H1 (cell line): ENCODE measurements around the gene SRMS. TPM values are rescaled to one million over a fixed set of nuclear protein-coding genes. Genes with fewer than 3 reads are reported as not detected.

Experiments used
- CTCF ChIA-PET: fragments of 300-600 bp; sonication (Branson Sonifier 250); formaldehyde crosslinking; loops from one replicate; lab custom pipeline; 2021; ENCODE audit not compliant: partially characterized antibody; lab: Charles Lee
- POLR2A ChIA-PET: fragments of 300-600 bp; sonication (Branson Sonifier 250); formaldehyde crosslinking; loops from one replicate; lab custom pipeline; 2021; ENCODE audit warnings: inconsistent platforms; ENCODE audit not compliant: partially characterized antibody; lab: Charles Lee
- DNase-seq, 2 experiments: peaks; one replicate each; pipeline versions ENCODE4 v3.0.0 to v3.0.0-alpha.2; 2010 to 2022; ENCODE audit warnings: low spot score in 2 of 2, low read depth in 1 of 2, mixed read lengths in 1 of 2
- FAIRE-seq: peaks from 2 replicates; lab custom pipeline; 2011; peaks lifted over from hg19 to GRCh38; lab: Jason Lieb, UNC
- H2AFZ ChIP-seq: 2 replicates; pipeline ENCODE4 v1.8.1; 2012; ENCODE audit warnings: low read length, inconsistent platforms
- H2AK5ac ChIP-seq: 2 replicates; pipeline ENCODE4 v1.6.1; 2013; ENCODE audit warnings: low read depth, low read length
- H2BK120ac ChIP-seq: replicated peaks from 2 replicates; pipeline ENCODE3; 2013; ENCODE audit warnings: low read depth, low read length, inconsistent platforms
- H2BK12ac ChIP-seq: 2 replicates; pipeline ENCODE4 v1.6.1; 2013; ENCODE audit warnings: low read depth, low read length
- H2BK15ac ChIP-seq: 2 replicates; pipeline ENCODE4 v1.6.1; 2013; ENCODE audit warnings: low read length
- H2BK20ac ChIP-seq: 2 replicates; pipeline ENCODE4 v1.6.1; 2013; ENCODE audit warnings: low read length
- H2BK5ac ChIP-seq: 2 replicates; pipeline ENCODE4 v1.6.1; 2013; ENCODE audit warnings: low read depth, low read length
- H3K14ac ChIP-seq: 2 replicates; pipeline ENCODE4 v1.6.1; 2013; ENCODE audit warnings: inconsistent platforms; ENCODE audit not compliant: insufficient read length
- H3K18ac ChIP-seq: 2 replicates; pipeline ENCODE4 v1.6.1; 2013; ENCODE audit warnings: low read length; ENCODE audit errors: extremely low read depth
- H3K23ac ChIP-seq: 2 replicates; pipeline ENCODE4 v1.6.1; 2013; ENCODE audit warnings: inconsistent platforms; ENCODE audit not compliant: insufficient read length
- H3K23me2 ChIP-seq: 2 replicates; pipeline ENCODE4 v1.6.1; 2013; ENCODE audit warnings: low read depth, low read length
- H3K27ac ChIP-seq: 2 replicates; pipeline ENCODE4 v1.6.1; 2011; ENCODE audit warnings: low read depth, low read length, inconsistent platforms
- H3K27me3 ChIP-seq, 4 experiments: replicated peaks in 1 of 4; 1 replicate in 1 of 4; 2 replicates in 3 of 4; pipeline versions ENCODE4 v1.6.1 to v1.8.1; 2011 to 2013; ENCODE audit warnings: low read length in 3 of 4, mild to moderate bottlenecking in 3 of 4, inconsistent platforms in 2 of 4, mixed read lengths in 2 of 4, moderate library complexity in 1 of 4; ENCODE audit not compliant: control insufficient read depth in 3 of 4, insufficient read depth in 3 of 4; ENCODE audit errors: extremely low read depth in 1 of 4
- H3K36me3 ChIP-seq, 4 experiments: 2 replicates each; pipeline versions ENCODE4 v1.6.1 to v1.8.1; 2011 to 2013; ENCODE audit warnings: mild to moderate bottlenecking in 4 of 4, low read length in 3 of 4, moderate library complexity in 2 of 4, control low read depth in 1 of 4, inconsistent platforms in 1 of 4; ENCODE audit not compliant: insufficient read depth in 4 of 4, control insufficient read depth in 2 of 4
- H3K4ac ChIP-seq: replicated peaks from 2 replicates; pipeline ENCODE3; 2013; ENCODE audit warnings: low read length, low read depth, mixed read lengths, inconsistent platforms; ENCODE audit not compliant: insufficient read length
- H3K4me1 ChIP-seq, 4 experiments: replicated peaks in 1 of 4; 1 replicate in 1 of 4; 2 replicates in 3 of 4; pipeline versions ENCODE4 v1.6.1 to v1.8.1; 2011 to 2013; ENCODE audit warnings: low read length in 3 of 4, inconsistent platforms in 2 of 4, mixed read lengths in 1 of 4; ENCODE audit not compliant: insufficient read depth in 4 of 4, control insufficient read depth in 3 of 4
- H3K4me2 ChIP-seq, 2 experiments: 2 replicates each; pipeline versions ENCODE4 v1.6.1 to v1.8.1; 2011 to 2013; ENCODE audit warnings: low read depth in 2 of 2, low read length in 2 of 2, control low read depth in 1 of 2, inconsistent platforms in 1 of 2, mild to moderate bottlenecking in 1 of 2; ENCODE audit not compliant: insufficient read depth in 1 of 2
- H3K4me3 ChIP-seq, 4 experiments: fragments of 200-600, 300-600 bp in 1 of 4; sonication (generic), shearing (Covaris generic), sonication (Bioruptor Twin) in 1 of 4; 2 replicates each; pipeline versions ENCODE4 v1.5.1 to v1.8.1; 2011 to 2016; ENCODE audit warnings: low read length in 4 of 4, low read depth in 3 of 4, control low read depth in 2 of 4, inconsistent platforms in 2 of 4, mild to moderate bottlenecking in 2 of 4, mixed read lengths in 1 of 4, moderate library complexity in 1 of 4; ENCODE audit not compliant: insufficient read depth in 2 of 4; ENCODE audit errors: extremely low read depth in 1 of 4
- H3K56ac ChIP-seq: replicated peaks from 2 replicates; pipeline ENCODE3; 2013; ENCODE audit warnings: low read depth, mild to moderate bottlenecking, mixed read lengths, low read length, inconsistent platforms; ENCODE audit not compliant: insufficient read length
- H3K79me1 ChIP-seq: 2 replicates; pipeline ENCODE4 v1.6.1; 2013; ENCODE audit warnings: low read depth, low read length, control low read depth
- H3K79me2 ChIP-seq, 2 experiments: 2 replicates each; pipeline versions ENCODE4 v1.6.1 to v1.8.1; 2012 to 2013; ENCODE audit warnings: low read length in 2 of 2, mild to moderate bottlenecking in 2 of 2, inconsistent platforms in 1 of 2; ENCODE audit not compliant: insufficient read depth in 2 of 2, control insufficient read depth in 1 of 2
- H3K9ac ChIP-seq, 4 experiments: replicated peaks in 1 of 4; 1 replicate in 1 of 4; 2 replicates in 3 of 4; pipeline versions ENCODE4 v1.6.1 to v1.8.1; 2011 to 2013; ENCODE audit warnings: low read depth in 3 of 4, low read length in 3 of 4, control low read depth in 2 of 4, mild to moderate bottlenecking in 2 of 4, moderate library complexity in 2 of 4, inconsistent platforms in 1 of 4; ENCODE audit errors: extremely low read depth in 1 of 4
- H3K9me3 ChIP-seq, 2 experiments: 2 replicates each; pipeline versions ENCODE4 v1.6.1 to v1.8.1; 2012 to 2013; ENCODE audit warnings: mild to moderate bottlenecking in 2 of 2, moderate library complexity in 2 of 2, control low read depth in 1 of 2, inconsistent platforms in 1 of 2, low read depth in 1 of 2, low read length in 1 of 2, mixed read lengths in 1 of 2; ENCODE audit not compliant: insufficient read depth in 2 of 2
- H4K20me1 ChIP-seq, 2 experiments: replicated peaks in 1 of 2; 2 replicates each; pipeline versions ENCODE3 to v1.8.1; 2011 to 2013; ENCODE audit warnings: inconsistent platforms in 2 of 2, low read length in 2 of 2, mild to moderate bottlenecking in 1 of 2; ENCODE audit not compliant: insufficient read depth in 2 of 2, control insufficient read depth in 1 of 2
- H4K5ac ChIP-seq: 2 replicates; pipeline ENCODE4 v1.6.1; 2013; ENCODE audit warnings: low read length, low read depth, mixed read lengths, inconsistent platforms; ENCODE audit not compliant: insufficient read length
- H4K8ac ChIP-seq: 2 replicates; pipeline ENCODE4 v1.8.0; 2013; ENCODE audit warnings: mild to moderate bottlenecking, moderate library complexity, low read length, inconsistent platforms; ENCODE audit not compliant: insufficient read depth; ENCODE audit errors: extremely low read depth
- H4K91ac ChIP-seq: replicated peaks from 2 replicates; pipeline ENCODE3; 2013; ENCODE audit warnings: low read length, mixed read lengths, inconsistent platforms; ENCODE audit not compliant: insufficient read length
- EZH2 ChIP-seq: fragments of 200-600 bp; sonication (generic); IDR thresholded peaks from 2 replicates; pipeline ENCODE4 v1.7.1; 2012; ENCODE audit warnings: low read depth, mild to moderate bottlenecking, moderate library complexity, low read length, inconsistent platforms; ENCODE audit not compliant: severe bottlenecking
- HDAC2 ChIP-seq, 2 experiments: fragments of 300-600 bp in 1 of 2; sonication (generic) in 1 of 2; IDR thresholded peaks; 2 replicates each; pipeline ENCODE4 v1.6.1; 2011 to 2012; ENCODE audit warnings: low read depth in 2 of 2, low read length in 2 of 2, mild to moderate bottlenecking in 2 of 2, moderate library complexity in 2 of 2, borderline replicate concordance in 1 of 2, inconsistent platforms in 1 of 2
- NANOG ChIP-seq: IDR thresholded peaks from 2 replicates; pipeline ENCODE4 v1.6.1; 2011; ENCODE audit warnings: low read length, low read depth, mild to moderate bottlenecking, inconsistent platforms; ENCODE audit not compliant: insufficient read depth, poor library complexity, severe bottlenecking
- NRF1 ChIP-seq: IDR thresholded peaks from 2 replicates; pipeline ENCODE4 v1.6.1; 2011; ENCODE audit warnings: mild to moderate bottlenecking, low read depth, low read length, improper control_type of control experiment
- PHF8 ChIP-seq: fragments of 200-600 bp; sonication (generic); conservative IDR thresholded peaks from 2 replicates; pipeline ENCODE4 v1.7.1; 2012; ENCODE audit warnings: low read depth, mild to moderate bottlenecking, inconsistent platforms, low read length, moderate library complexity
- POLR2AphosphoS5 ChIP-seq: IDR thresholded peaks from 2 replicates; pipeline ENCODE4 v1.6.1; 2011; ENCODE audit warnings: low read depth, low read length
- SIX5 ChIP-seq: IDR thresholded peaks from 2 replicates; pipeline ENCODE4 v1.6.1; 2011; ENCODE audit warnings: mild to moderate bottlenecking, low read depth, low read length
- TCF12 ChIP-seq: IDR thresholded peaks from 2 replicates; pipeline ENCODE4 v1.6.1; 2011; ENCODE audit warnings: low read depth, mild to moderate bottlenecking, low read length
- YY1 ChIP-seq: IDR thresholded peaks from 2 replicates; pipeline ENCODE4 v1.6.1; 2011; ENCODE audit warnings: low read depth, mild to moderate bottlenecking, low read length
- WGBS, 2 experiments: shearing (Covaris generic) in 1 of 2; methylation state at CpG; one replicate each; pipeline versions ENCODE4 v1.1.6 to v1.1.7; 2013 to 2015; ENCODE audit warnings: low lambda C conversion rate in 2 of 2, mixed read lengths in 2 of 2, inconsistent platforms in 1 of 2, low coverage in 1 of 2, missing lambda C conversion rate in 1 of 2; ENCODE audit not compliant: insufficient replicate concordance in 2 of 2, insufficient coverage in 1 of 2, insufficient read length in 1 of 2; ENCODE audit errors: extremely low coverage in 1 of 2, missing lambda C conversion rate in 1 of 2; 5-methylcytosine and 5-hydroxymethylcytosine counted together
- polyA plus RNA-seq, 7 experiments: library from polyadenylated mRNA; depleted of rRNA in 3 of 7; stranded (reverse) in 5 of 7; unstranded in 2 of 7; fragments of >200 nt in 5 of 7; fragments of 200-250 nt in 2 of 7; gene quantifications; 1 replicate in 5 of 7; 2 replicates in 1 of 7; 4 replicates in 1 of 7; pipeline versions ENCODE4 v1.2.1 to v1.2.3, GENCODE V29; 2011 to 2013; ENCODE audit warnings: missing spikeins in 2 of 7, mixed read lengths in 2 of 7
- total RNA-seq: library from RNA; stranded (reverse); fragmentation: NEBNext Ultra II Directional; extraction: Animal tissue kit (Norgen Biotek cat#: 25700); gene quantifications from 2 replicates; pipeline ENCODE4 v1.2.1, GENCODE V29; 2021

The SRMS gene
- total and polyA plus RNA-seq, 2 of the 8 experiments (the other 6 are each of a cell fraction or from before 2014, with no cell fraction given): 0.39 to 0.76 TPM

- Histone ChIP-seq H4K20me1 (peaks cover 0 to 4% of the 10 kb centered on the region in 2 experiments), H3K27me3 (peaks cover 11 to 42% (median 35%) of the 10 kb centered on the region in 4 experiments), H2BK15ac (peak overlapping the region; percentile 61; the same call in 1 of the 2 replicates), H3K9me3 (no peaks in the 10 kb centered on the region; a peak in 1 of 4 replicates), H2BK5ac (no peak overlapping the region), H2AFZ (no peak overlapping the region), H3K14ac (no peak overlapping the region), H4K91ac (no peak overlapping the region), H3K56ac (no peak overlapping the region), H2BK20ac (no peak overlapping the region), H3K79me1 (no peaks in the 10 kb centered on the region), H4K5ac (no peak overlapping the region), H3K79me2 (no peaks in the 10 kb centered on the region), H3K23ac (no peak overlapping the region), H3K4me2 (peak overlapping the region in 1 of 2 experiments; percentile 60; a peak in 1 of 4 replicates), H3K18ac (no peak overlapping the region), H3K36me3 (no peaks in the 10 kb centered on the region), H3K4ac (no peak overlapping the region), H2BK120ac (no peak overlapping the region), H3K23me2 (peaks cover 3% of the 10 kb centered on the region; the same call in 1 of the 2 replicates), H4K8ac (no peak overlapping the region), H2BK12ac (no peak overlapping the region), H3K9ac (no peak overlapping the region), H2AK5ac (no peak overlapping the region), H3K4me1 (peaks cover 0 to 32% (median 21%) of the 10 kb centered on the region in 4 experiments; a peak in 6 of 7 replicates), H3K4me3 (no peak overlapping the region), H3K27ac (no peak overlapping the region)
- FAIRE-seq (no peak), DNase-seq (peak in 1 of 2 experiments; percentile 47)
- TF ChIP-seq YY1 (no peak), HDAC2 (IDR thresholded peaks at IDR 0.05; ENCODE audit: borderline replicate concordance in 1 of 2, low read depth in 2 of 2, low read length in 2 of 2) (no peak), POLR2AphosphoS5 (no peak), NRF1 (no peak), PHF8 (no peak), EZH2 (no peak), NANOG (no peak), TCF12 (no peak), SIX5 (no peak)
- WGBS, 2 experiments: 91% methylated on average over 22 of the region's 24 CpGs; no CpG with 5 or more reads in 1 of the 2 experiments
- POLR2A ChIA-PET: interaction anchor here (1.1 kb wide), 1 partner anchor 21 kb away, joined by 5 read pairs; the partner anchor contains the start of gene PPDPF
- CTCF ChIA-PET: no interaction called here
These were observed 47.2 kb downstream of the SRMS start for GRCh38 chr20:63500151-63500901.
